Forelimb muscle (tissue), 1 donor: Measurements from ENCODE around the gene CLCN2. TPM values are rescaled to one million over a fixed set of nuclear protein-coding genes. Genes with fewer than 3 reads are reported as not detected.

Experiments used
- DNase-seq: peaks from one replicate; pipeline ENCODE4 v3.0.0-alpha.2; 2013; ENCODE audit warnings: low read depth
- polyA plus RNA-seq: library from polyadenylated mRNA; unstranded; fragments of 120-200 nt; gene quantifications from one replicate; pipeline ENCODE4 v1.2.1, GENCODE V29; 2013; ENCODE audit not compliant: insufficient read length

CLCN2 gene
- polyA plus RNA-seq, 1 donor: 3.7 TPM

DNA sequence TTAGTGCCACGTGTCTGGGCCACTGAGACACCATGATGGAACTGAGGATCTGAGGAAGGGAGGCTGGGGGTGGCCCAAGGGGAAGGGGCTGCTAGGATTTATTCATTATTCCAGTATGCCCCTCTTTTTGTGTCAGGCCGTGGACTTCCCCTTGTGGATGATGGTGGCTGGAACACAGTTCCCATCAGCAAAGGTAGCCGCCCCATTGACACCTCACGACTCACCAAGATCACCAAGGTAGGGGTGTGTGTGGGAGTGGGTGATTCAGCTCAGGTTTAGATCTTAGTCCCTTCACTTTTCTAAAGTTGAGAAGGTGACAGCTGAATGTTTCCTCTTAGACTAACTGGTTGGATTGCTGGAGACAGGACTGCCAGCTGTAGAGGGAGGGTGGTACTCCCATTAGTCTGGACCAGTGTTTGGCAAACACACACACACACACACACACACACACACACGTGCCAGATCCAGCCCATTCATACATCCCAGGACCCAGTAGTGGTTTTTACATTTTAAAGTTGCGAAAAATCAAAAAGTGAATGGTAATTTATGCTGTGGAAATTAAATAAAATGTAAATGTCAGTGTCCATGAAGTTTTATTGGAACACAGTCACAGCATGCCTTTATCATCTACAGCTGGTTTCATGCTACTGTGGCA lies 35.6 kb downstream of the CLCN2 start:
- DNase-seq: no peak

GRCh38 chr3:184325269-184325668 lies 36.1 kb downstream of the CLCN2 start:
- no peak for DNase-seq

- DNase-seq: no peak
Observed at GRCh38 chr3:184323696-184324095, 37.7 kb downstream of the CLCN2 start.

DNA sequence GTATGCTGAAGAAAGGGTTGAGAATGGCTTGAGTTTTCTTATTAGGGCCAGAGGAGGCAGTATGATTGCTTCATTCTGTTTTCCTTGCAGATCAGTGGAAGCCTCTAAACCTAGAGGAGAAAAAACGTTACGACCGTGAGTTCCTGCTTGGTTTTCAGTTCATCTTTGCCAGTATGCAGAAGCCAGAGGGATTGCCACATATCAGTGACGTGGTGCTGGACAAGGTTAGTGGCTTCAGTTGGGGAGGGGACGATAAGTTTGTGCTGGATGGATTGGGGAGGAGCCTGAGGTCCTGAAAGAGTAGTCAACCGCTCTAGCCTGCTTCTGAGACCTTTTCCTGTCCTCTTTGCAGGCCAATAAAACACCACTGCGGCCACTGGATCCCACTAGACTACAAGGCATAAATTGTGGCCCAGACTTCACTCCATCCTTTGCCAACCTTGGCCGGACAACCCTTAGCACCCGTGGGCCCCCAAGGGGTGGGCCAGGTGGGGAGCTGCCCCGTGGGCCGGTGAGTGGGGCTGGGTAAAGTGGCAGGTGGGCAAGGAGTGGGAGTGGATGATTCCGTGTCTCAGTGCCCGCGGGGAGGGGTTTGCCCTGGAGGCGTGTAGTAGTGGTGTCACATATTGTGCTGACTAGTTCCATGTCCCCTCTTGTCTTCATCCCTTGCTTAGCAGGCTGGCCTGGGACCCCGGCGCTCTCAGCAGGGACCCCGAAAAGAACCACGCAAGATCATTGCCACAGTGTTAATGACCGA lies 38.5 kb downstream of the CLCN2 start:
- DNase-seq: no peak

DNA sequence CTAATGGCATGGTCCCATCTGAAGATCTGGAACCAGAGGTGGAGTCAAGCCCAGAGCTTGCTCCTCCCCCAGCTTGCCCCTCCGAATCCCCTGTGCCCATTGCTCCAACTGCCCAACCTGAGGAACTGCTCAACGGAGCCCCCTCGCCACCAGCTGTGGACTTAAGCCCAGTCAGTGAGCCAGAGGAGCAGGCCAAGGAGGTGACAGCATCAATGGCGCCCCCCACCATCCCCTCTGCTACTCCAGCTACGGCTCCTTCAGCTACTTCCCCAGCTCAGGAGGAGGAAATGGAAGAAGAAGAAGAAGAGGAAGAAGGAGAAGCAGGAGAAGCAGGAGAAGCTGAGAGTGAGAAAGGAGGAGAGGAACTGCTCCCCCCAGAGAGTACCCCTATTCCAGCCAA lies 39.7 kb downstream of the CLCN2 start:
- no peak for DNase-seq

DNA sequence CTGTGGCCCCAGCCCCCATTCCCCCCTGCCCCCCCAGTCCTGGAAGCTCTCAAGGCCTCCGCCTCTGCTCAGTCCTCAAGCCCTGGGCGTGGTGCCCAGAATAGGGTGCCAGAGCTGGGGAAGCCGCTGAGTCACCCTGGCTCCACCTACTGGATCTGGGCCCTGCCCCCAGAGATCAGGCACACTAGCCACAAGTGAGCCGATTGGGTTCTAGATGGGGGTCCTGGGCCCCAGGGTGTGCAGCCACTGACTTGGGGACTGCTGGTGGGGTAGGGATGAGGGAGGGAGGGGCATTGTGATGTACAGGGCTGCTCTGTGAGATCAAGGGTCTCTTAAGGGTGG lies 41.3 kb downstream of the CLCN2 start:
- DNase-seq: no peak

GRCh38 chr3:184317201-184317600 lies 44.2 kb downstream of the CLCN2 start:
- DNase-seq: no peak

GRCh38 chr3:184316792-184317191 lies 44.6 kb downstream of the CLCN2 start:
- no peak for DNase-seq

DNA sequence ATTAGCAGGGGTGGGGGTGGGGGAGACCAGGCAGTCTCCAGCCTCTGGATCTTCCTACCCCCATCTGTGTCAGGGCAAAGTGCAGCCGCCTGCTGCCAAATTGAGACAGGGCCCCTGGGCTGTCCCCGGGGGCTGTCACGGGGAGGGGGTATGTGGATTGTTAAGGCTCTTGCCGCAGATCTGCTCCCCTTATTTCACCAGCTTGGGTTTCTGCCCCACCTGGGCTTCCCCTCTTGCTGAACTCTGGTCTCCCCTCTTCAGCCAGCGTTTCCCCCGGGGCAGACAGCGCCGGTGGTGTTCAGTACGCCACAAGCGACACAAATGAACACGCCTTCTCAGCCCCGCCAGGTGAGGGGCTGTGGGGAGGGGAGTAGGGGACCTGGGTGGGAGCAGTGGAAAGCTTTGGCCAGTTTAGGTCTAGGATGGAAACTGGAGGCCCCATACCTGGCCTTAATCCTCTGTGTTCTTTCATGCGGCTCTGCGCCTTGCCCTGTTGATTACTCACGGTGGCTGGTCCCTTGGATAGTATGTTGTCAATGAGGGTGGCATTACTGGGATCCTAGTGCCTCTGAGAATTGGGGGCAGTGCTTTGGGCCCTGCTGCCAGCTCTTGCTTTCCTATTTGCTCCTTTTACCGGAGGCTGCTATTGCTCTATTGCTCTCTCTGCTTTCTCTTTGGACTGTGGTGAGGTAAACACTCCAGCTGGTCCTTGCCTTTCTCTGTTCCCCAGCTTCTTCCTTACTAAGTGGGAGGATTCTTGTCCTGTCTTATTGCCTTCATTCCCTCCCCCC lies 45.3 kb downstream of the CLCN2 start:
- DNase-seq: no peak

- no peak for DNase-seq
Observed at GRCh38 chr3:184315543-184315867, 45.9 kb downstream of the CLCN2 start.

- no peak for DNase-seq
Observed at GRCh38 chr3:184314700-184315542, 46.5 kb downstream of the CLCN2 start.

GRCh38 chr3:184314363-184314699 lies 47.1 kb downstream of the CLCN2 start, which contains the start of gene EIF4G1:
EIF4G1 (plus strand) TSS chr3:184314606; CDS start chr3:184315797, 1,191 bp downstream.
- DNase-seq: peak; percentile 93

DNA sequence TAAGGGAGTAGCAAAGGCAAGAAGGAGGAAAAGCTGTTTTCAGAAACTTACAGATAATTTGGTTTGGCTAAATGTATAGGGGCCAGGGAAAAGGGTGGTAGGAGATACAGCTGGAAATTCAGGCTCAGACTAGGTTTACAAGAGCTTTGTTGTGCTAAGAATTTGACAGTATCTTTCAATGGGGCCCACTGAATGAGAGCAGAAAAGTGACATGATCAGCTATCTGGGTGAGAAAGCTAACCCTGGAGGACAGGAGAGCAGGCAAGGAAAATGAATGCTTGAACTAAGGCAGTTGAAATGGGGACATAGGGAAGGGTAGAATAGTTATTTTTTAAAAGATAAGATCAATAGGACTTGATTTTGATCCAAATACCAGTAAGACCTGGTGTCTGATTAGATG lies 49.8 kb downstream of the CLCN2 start:
- DNase-seq: no peak

DNA sequence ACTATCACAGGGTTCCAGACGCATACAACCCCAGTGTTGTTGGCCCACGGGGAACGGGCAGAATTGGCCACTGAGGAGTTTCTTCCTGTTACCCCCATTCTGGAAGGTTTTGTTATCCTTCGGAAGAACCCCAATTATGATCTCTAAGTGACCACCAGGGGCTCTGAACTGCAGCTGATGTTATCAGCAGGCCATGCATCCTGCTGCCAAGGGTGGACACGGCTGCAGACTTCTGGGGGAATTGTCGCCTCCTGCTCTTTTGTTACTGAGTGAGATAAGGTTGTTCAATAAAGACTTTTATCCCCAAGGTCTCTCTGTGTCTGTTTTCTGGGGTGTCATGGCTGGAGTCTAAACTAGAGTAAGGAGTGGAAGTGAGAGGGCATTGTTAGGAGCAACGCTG lies 52.7 kb downstream of the CLCN2 start:
- no peak for DNase-seq

GRCh38 chr3:184307915-184308314 lies 53.5 kb downstream of the CLCN2 start:
- DNase-seq: no peak

DNA sequence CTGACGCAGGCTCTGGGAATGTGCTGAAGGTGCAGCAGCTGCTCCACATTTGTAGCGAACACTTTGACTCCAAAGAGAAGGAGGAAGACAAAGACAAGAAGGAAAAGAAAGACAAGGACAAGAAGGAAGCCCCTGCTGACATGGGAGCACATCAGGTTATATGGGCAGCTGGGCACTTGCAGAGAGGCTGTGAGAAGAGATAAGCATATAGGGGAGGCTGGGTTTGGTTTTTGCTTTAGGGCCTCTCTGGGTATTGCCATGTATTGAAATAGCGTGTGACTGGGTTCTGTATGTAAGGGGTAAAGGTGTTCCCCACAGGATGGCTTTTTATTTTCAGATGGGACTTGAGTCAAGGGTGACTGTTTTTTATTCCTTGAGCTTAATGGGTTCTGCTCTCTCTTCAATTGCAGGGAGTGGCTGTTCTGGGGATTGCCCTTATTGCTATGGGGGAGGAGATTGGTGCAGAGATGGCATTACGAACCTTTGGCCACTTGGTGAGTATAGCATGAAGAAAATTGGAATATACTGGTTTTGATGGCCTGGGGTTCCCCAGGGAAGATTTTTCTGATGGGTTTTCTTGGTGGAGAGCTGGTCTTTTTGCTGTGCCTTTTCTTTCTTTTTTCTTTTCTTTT lies 54.9 kb downstream of the CLCN2 start:
- DNase-seq: no peak

DNA sequence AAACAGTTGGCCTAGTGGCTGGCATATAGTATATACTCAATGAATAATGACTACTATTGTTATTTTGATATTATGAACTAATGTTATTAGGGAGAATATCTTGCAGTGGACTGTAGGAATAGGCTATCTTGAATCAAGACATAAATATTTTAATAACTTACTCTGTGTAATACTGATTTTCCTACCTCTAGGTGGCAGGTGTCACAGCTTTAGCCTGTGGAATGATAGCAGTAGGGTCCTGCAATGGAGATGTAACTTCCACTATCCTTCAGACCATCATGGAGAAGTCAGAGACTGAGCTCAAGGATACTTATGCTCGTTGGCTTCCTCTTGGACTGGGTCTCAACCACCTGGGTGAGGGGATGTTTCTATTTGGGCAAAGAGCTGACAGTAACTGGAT lies 55.8 kb downstream of the CLCN2 start:
- no peak for DNase-seq

GRCh38 chr3:184300378-184300720 lies 61.1 kb downstream of the CLCN2 start:
- no peak for DNase-seq

GRCh38 chr3:184299488-184300377 lies 61.7 kb downstream of the CLCN2 start:
- DNase-seq: no peak

DNA sequence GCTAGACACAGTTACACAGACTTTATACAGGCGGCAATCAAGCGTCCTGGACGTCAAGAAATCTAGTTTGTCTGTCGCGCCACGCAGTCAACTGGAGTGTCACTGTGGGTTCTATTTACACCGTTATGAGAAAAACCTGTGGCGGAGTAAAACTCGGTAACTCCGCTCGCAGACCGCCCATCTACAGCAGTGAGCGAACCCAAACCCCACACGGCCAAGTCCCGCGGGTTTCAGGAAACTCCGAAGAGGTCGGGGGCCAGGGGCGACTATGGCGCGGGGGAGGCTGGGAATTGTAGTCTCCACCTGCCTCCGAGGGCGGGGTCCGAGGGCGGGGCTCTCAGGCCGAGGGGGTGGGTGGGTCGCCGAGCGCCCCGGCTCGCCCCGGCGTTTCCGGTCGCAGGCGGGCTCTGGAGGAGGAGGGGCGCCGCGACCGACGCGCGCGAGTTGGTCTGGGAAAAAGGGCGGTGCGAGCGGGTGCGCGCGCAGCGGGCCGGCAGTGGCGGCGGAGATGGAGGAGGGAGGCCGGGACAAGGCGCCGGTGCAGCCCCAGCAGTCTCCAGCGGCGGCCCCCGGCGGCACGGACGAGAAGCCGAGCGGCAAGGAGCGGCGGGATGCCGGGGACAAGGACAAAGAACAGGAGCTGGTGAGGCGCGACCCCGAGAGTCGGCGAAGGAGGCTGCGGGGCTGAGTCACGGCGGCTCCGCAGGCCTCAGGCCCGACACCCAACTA lies 62.5 kb downstream of the CLCN2 start, which contains the start of gene PSMD2:
TSS of gene PSMD2 (plus strand) at position 483 of the 729 bp plus-strand sequence. CDS start at position 509, 26 bp downstream.
- peak; percentile 79 for DNase-seq
